Stimulated activated CD4-positive, alpha-beta T cell treated with anti-CD3 and anti-CD28 coated beads, Interleukin-15, amount 100 ng/mL, for 24 hours (primary cell): ENCODE data around the gene PWWP2B.
A peak's percentile ranks its signal among the peaks of the same experiment; 100 is the strongest.
"Not testable (repeated sequence)": the region's sequence is repeated elsewhere in the genome, so short reads cannot be mapped to it uniquely, and the experiment has no call there.

Experiments used
- DNase-seq: peaks from one replicate; pipeline ENCODE4 v3.0.0-alpha.2; 2020

The PWWP2B gene

DNA sequence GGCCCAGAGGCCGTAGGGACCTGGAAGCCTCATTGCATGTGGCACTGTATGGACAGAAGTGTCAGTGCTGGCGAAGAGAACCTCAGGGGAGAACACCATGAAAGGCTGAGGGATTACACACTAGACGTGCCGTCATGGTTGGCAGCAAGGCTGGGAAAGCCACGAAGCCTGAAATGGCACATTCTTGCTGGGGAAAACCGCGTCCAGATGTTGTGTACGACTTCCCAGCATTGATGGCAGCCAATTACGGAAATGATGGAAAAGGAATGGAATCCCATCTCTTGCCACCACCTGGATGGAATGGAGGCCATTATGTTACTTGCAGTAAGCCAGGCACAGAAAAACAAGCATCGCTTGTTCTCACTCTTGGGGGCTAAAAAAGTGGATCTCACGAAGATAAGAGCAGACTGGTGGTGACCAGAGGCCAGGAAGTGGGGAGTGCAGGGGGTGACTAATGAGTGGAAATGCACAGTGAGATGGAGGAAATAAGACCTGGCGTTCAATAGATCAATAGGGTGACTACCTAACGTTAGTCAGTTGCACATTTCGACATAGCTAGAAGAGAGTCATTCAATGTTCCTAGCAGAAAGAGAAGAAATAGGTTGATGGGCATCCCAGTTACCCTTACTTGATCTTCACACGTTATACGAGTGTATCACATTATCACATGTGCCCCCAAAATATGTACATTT lies 14.6 kb upstream of the PWWP2B start:
- no peak for DNase-seq

DNA sequence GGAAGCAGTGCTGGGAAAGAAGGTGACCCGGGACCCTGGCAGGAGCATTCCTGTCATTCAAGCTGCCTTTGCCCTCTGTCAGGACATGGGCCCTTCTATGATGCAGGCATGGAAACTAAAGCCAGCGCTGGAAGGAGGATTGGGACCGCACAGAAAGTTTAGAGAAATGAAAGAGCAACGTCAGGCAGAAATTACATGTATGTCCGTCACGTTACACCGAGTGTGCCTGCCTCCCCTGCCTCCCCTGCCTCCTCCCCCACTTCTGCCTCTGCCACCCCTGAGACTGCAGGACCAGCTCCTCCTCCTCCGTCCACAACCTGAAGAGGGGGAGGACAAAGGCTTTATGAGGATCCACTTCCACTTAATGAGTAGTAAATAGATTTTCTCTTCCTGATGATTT lies 13.9 kb upstream of the PWWP2B start:
- DNase-seq = no peak

DNA sequence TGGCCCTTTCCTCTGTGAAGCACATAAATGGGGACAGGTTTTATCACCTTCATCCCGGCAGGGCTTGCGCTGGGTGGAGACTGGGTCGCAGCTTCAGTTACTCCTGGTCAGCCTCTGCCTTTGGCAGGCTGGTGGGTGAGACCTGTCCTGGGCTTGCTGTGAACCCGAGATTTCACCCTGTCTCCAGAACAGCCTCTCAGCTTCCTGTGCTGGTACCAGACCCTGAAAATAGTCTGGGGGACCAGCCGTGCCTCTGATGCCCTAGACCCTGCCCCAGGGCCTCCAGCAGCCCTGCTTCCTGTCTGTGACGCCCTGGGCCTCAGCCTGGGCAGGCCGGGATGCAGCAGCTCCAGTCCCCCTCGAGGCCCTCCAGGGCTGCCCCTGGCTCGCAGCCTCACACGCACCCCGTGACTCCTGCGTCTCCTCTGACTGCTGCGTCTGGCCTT lies 13.2 kb upstream of the PWWP2B start:
- DNase-seq = no peak

DNA sequence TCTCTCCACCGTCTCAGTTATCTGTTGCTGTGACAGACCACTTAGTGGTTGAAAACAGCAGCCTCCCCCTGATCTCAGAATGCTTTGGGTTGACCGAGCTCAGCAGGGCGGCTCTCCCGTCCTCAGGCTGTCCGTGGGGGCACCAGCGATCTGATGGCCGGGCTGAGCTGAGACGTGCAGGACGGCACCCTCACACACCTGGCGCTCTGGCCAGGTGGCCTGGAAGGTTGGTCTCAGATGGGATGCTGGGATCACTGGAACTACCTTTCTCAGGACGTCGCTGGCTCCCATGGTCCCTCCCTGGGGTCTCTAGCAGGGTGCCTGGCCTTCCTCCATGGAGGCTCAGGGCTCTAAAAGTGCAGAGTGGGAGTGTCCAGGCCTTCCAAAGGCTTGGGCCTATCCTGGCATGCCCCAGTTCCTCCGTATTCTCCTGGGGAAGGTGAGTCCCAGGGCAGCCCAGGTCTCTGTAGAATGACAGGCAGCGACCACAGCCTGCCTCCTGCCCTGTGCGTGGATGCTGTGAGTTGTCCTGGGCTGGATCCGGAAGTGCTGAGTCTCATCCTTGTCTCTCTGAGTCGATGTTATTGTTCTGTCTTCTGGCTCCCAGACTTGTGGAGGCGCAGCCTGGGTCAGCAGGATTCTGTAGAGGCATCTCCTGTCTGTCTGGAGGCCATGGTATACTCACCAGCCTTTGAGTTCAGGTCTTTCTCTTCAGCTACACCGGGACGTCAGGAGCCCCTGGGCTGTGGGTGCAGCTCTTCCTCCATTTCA lies 12.2 kb upstream of the PWWP2B start:
- no peak for DNase-seq

DNA sequence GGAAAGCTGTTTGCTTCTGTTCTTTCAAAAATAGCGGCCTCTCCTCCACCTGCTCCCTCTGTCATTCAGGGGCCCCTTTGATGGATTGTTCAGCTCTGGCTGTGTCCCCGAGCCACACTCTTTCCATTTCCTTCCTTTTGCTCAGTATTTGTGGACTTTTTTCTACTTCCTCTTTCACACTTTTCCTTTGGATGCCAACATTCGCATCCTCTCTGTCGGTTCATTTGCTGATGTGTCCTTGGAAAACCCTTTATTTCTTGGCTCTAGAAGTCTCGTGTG lies 11.7 kb upstream of the PWWP2B start:
- no peak for DNase-seq

DNA sequence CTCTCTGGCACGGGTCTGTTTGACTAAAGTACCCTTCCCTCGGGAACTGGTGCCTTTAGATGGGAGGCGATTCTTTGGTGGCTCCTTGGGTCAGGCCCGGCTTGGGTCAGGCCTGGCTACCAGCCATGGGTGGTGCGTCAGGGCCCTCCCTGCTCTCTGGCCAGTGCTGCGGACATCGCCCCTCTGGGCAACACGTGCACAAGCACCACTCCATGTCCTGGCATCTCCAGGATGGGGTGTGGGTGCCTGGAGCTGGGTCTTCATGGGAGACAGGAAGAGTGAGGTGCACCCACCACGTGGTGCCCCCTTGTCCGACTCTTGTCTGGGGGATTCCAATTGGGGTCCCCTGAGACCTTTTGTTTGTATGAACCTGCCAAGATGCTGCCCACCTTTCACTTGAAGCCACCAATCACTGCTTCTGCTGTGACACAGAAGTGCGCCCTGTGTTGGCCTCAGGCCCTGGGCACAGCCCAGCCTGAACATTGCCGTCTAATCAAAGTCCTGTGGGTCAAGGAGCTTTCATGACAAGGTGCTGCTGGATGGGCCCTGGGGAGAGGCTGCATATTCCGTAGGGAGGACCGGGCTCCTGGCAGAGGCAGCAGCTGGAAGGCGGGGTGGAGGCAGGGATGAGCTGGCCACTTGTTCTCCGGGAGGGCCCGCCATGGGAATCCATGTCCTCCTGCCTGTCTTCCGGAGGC lies 11.1 kb upstream of the PWWP2B start:
- DNase-seq = no peak

DNA sequence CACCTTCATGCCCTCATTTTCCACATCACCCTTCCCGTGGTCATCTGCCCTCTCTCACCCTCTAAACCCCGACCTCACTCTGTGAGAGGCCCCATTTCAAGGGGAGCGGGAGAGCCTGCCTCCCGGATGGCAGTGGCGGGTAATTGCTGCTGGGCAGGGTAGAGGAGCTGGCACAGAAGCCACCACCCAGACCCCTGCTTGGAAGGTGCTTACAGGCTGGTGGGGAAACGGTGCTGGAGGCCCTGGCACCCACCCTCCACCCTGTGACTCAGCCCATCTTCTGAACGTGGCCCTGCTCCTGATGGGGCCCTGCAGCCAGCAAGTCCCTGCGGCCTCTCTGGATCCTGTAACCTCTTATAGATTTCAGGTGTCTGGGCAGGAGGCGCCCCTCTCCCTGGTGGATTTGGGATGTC lies 10.6 kb upstream of the PWWP2B start:
- no peak for DNase-seq

DNA sequence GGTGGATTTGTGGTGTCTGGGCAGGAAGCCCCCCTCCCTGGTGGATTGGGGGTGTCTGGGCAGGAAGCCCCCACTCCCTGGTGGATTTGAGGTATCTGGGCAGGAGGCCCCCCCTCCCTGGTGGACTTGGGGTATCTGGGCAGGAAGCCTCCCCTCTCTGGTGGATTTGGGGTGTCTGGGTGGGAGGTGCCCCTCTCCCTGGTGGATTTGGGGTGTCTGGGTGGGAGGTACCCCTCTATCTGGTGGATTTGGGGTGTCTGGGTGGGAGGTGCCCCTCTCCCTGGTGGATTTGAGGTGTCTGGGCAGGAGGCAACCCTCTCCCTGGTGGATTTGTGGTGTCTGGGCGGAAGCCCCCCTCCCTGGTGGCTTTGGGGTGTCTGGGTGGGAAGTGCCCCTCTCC lies 10.1 kb upstream of the PWWP2B start:
- not testable (repeated sequence) for DNase-seq

DNA sequence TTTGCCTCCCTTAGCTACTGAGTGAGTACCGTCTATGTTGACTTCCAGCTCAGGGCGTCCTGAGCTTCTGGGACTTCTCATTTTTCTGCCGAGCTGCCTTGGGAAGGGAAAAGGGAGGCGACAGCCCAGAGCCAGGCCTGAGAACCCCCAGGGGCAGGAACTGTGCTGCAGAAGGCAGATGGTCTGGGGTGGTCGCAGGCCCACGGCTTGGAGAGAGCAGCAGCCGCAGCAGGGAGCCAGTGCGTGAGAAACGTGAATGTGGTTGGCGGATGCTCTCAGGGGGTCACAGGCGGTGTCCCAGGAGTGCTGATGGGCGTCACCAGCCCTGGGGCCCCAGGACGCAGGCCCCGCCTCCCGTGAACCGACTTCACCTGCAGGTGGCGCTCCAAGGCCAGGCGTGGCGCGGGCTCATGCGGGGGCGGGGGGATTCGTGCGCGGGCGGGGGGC lies 9.2 kb upstream of the PWWP2B start:
- peak; percentile 81 for DNase-seq

DNA sequence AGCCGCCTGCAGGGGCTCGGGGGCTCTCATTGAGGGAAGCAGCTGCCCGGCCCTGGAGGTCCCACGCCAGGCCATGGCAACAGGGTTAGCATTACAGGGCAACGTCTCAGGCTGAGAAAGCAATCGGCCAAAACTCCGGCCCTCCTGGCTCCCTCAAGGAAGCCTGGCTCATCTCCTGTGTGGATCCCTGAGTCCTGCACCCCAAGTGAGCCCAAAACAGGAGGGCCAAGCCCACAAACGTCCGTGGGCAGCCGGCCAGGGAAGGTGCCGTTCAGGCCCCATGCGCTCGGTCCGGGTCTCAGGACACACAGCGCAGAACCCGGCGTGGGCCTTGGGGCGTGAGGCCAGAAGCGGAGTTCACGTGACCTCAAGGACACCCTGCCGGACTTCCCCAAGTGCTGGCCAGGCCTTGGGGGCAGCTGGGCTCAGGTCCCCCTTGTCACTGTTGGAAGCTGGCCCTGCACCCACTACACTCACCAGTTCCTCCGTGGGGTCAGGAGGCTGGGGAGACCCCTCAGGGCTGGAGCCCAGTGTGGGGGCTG lies 8.0 kb upstream of the PWWP2B start:
- peak; percentile 45 for DNase-seq

DNA sequence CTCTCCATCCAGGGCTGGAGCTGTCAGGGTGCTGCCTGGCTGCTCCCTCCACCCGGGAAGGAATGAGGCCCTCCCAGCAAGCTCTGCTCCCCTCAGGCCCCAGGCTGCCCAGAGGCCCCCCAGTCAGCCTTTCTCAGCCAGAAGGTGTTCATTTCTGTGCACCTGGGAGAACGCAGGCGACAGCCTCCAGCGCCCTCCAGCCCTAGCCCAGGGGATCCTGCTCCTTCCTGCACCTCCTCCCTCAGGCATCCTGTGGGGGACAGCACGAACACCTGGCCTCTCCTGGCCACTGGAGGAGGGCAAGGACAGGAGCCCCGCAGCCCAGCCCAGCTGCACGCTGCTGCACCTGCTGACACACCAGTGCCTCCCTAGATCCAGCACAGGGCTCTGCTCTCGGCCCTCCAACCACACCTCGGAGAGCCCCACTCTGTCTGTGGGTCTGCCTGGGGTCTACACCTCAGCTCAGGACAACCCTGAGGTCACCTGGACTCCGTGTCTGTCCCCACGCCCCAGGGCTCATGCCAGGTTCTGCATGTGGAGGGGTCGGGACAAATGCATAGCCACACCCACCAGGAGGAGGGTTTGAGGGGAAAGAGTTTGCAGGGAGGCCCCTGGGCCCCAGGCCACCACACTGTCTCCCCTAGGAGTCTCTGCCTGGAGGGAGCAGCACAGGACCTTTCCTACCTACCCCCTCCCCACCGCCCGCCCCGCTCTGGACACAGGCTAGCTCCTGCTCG lies 7.4 kb upstream of the PWWP2B start:
- no peak for DNase-seq

DNA sequence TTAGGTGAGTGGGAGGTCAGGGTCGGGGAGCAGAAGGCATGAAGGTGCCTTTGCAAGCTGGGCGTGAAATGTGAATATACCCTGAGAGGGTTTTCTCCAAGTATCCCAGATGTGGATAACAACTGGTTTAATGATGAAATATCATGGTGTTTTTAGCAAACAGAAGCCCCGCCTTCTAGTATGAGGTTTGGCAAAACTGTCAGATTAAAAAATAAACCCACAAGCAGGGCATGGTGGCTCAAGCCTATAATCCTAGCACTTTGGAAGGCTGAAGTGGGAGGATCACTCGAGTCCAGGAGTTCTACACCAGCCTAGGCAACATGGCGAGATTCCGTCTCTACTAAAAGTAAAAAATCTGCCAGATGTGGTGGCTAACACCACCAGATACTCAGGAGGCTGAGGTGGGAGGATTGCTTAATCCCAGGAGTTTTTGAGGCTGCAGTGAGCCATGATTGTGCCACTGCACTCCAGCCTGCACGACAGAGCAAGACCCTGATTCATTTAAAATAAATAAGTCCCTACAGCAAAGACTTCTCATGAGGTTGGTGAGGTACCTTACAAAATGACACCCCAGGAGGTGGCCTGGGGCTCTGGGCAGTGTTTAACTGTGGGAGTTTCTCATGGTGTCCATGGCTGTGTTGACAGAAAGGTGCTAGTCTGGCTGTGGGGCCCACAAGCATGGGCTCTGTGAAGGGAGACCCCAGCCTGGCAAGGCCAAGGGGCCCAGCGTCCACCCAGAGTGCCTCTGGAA lies 6.7 kb upstream of the PWWP2B start:
- no peak for DNase-seq

DNA sequence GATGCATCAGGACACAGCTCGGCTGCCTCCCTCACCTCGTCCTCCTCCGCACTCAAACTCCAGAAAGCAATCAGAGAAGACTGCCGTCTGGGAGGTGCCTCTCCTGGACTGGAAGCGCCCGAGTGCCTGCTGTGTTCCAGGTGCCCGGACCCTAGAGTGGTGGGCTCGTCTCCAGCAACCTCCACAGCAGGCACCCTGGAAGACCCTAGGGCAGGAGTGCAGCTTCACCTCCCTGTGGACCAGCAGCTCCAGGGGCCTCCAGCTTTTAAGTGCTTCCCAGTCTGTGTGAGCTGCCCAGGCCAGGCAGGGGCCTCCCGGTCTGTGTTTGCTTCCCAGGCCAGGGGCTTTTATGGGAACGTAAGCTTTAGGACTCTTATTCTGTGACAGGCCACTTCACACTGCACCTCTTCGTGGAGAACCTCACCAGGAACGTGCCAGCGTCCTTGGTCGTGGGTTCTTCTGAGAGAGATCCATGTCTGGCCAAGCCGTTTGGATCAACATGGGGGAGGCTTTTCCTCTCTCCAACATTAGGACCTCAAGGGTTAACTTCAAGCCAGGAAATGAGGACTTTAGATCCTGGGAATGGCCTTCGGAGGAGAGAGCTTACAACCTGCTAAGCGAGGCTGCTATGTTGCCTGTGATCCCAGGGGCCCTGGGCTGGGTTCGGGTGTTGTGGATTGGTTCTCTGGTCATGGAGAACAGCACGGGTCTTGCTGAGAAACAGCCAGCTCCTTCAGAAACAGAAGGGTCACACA lies 5.9 kb upstream of the PWWP2B start:
- DNase-seq = no peak

DNA sequence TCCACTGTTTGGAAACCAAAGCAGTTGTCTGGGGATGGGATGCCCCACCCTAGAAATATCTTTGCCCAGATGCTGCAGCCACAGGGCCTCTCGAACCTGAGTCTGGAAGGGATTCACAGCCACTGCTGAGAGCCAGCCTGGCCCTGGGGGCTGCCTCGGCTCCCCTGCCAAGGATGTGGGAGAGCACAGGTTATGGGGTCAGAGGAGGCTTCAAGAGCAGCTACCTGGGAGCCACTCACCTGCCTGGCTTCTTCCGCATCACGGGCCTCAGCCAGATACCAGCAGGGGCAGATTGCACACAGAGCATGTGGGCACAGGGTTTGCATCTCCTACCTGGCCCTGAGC lies 5.4 kb upstream of the PWWP2B start:
- no peak for DNase-seq

DNA sequence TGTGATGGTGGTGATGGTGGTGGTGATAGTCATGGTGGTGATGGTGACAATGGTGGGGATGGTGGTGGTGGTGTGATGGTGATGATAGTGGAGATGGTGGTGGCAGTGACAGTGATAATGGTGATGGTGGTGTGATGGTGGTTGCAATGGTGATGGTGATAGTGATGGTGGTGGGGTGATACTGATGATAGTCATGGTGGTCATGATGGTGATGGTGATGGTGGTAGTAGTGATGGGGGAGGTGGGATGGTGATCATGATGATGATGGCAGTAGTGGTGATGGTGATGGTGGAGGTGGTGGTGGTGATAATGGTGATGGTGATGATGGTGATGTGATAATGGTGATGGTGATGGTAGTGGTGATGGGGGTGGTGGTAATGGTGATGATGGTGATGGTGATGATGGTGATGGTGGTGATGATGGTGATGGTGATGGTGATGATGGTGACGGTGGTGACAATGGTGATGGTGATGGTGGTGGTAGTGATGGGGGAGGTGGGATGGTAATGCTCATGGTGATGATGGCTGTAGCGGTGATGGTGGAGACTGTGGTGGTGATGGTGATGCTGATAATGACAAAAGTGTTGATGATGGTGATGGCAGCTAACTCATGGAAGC lies 4.7 kb upstream of the PWWP2B start:
- DNase-seq = no peak

DNA sequence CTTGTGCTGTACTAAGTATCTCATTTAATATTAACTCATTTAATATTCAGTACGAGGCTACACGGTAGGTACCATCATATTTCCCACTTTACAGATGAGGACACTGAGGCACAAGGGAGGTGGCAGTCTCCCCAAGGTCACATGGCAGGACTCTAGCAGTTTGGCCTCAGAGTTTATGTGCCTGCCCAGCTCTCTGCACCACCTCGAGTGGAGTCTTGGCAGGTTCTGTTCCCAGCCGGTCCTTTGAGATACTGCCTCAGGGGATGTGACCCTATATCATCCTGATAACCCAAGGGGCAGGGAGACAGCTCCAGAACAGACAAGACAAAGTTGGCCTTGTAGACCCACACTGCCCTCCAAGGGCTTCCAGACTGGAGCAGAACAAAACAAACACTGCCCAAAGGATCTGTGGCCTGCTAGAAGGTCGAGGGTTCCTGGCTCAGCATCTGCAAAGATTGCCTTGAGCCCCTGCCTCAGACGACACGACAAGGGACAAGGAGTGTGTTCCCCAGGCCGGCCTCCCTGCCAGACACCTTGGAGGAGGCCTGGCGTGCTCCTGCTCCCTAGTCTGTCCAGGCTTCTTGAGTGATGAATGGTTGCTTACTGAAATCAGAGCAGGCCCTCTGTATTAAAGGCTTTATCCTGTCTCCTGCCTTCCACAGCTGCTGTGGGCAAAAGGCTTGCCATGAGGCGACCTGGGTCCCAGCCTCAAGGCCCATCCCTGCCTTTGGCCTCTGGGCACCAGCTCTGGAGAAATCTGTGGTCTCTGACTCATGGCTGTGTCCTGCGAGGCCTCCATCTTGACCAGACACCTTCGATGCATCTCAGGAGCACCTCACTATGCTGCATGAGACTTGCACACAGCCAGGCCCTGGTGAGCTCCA lies 3.9 kb upstream of the PWWP2B start:
- DNase-seq = no peak

DNA sequence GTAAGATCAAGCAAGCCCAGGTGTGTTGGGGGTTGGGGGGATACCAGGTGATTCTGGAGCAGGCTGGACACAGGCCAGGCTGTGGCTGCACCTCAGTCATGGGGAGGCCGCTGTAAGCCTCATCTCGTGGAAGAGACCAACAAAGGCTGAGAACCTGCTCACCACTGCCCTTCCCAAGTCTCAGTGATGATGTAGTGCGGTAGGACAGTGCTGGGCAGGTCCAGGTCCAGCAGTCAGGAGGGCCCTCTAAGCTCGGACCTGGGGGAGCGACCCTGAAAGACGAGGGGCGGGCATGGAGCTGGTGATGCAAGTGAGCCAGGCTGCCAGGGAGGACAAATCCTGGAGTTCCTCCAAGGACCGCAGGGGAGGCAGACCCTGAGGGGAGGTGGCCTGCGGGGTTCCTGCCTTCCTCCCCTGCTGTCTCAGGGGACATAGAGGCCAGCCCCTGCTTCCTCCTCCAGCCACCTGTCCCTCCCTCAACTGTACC lies 3.3 kb upstream of the PWWP2B start:
- DNase-seq = no peak

DNA sequence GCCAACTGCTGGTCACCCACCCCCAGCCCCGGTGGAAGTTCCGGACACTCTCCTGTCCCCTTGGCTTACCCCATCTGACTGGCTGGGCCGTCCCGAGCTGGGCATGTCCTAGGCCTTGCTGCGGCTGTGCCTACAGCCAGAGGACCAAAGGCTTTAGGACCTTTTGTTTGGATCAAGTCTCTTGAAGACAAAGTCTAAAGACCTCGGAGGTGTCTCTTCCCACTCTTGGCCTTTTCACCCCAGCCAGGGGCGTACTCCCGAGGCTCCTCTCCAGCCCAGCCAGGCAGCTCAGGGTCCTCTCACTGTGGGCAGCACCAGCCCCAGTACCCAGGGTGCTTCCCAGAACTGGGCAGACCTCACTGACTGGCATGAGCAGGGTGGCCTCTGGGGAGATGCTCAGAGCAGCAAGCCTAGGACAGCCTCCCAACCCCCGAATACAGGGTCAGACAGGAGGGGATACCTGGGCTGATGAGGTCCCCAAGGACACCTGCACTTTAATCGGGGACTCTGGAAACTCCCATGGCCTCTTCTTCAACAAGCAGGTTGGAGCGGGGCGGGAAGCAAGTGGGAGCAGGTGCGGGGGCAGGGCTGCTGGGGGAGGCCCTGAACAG lies 2.7 kb upstream of the PWWP2B start:
- no peak for DNase-seq

DNA sequence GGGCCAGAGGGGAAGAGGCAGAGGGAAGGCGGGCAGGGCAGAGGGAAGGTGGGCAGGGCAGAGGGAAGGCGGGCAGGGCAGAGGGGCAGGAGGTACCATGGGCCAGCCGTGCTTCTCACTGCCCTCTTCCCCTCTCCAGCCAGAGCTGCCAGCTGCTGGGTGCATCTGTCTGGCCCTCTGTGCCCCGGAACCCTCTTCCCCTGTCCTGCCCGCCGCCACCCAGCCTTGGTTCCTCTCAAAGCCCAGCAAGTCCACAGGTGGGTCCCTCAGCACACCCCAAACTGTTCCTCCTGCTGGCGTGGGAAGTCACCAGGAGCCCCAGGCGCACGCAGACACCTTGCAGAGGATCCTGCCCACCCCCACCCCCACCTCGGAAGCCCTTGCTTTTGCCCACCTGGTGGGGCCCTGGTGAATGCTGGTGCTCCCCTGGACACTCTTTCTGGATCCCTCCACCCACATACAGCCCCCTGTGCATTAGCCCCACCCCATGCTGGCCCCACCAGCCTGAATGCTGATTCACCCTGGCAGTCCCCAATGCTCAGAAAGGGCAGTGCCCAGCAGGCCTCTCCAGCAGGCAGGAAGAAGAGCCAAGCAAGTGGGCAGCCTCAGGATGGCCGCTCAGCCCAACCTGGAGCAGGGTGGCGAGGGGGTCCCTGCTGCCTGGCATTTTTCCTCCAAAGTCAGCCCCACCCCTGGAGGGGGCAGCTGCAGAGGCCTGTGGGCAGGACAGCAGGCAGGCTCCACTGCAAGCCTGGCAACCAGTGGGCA lies 1.9 kb upstream of the PWWP2B start:
- DNase-seq = no peak
